ENCODE results near the gene MRPL50.
A peak's percentile ranks its signal among the peaks of the same experiment; 100 is the strongest.

MRPL50 gene

GRCh38 chr9:101398068-101398929 is at the start of gene MRPL50, which contains the start of gene ZNF189:
TSS of gene MRPL50 (minus strand) at chr9:101398618. CDS start at chr9:101398592, 26 bp downstream.
TSS of gene ZNF189 (plus strand) at chr9:101398851. CDS start at chr9:101399157, 306 bp downstream.
- Histone ChIP-seq H3K9me3 (ENCODE audit: insufficient read depth, low read depth, low read length) (peaks cover 17% of the 10 kb centered on the region), H3K4me3 (ENCODE audit: low read length) (peak within 1 kb of the TSS; percentile 81), H3K9ac (ENCODE audit: low read depth, low read length) (peak within 1 kb of the TSS; percentile 87), H3K36me3 (ENCODE audit: insufficient read depth, low read depth, low read length) (peaks cover 59% of the 10 kb centered on the region), H3K27ac (ENCODE audit: low read length) (peak within 1 kb of the TSS; percentile 44), H3K4me1 (ENCODE audit: insufficient read depth, low read length) (peaks cover 5% of the 10 kb centered on the region; the same call in 1 of the 2 replicates), H3K27me3 (ENCODE audit: insufficient read depth, low read length) (no peaks in the 10 kb centered on the region)

GRCh38 chr9:101446732-101447131 is 48.3 kb upstream of the MRPL50 start:
- Histone ChIP-seq H3K36me3 (ENCODE audit: insufficient read depth, low read depth, low read length) (no peaks in the 10 kb centered on the region), H3K9ac (ENCODE audit: low read depth, low read length) (no peak overlapping the region), H3K4me1 (ENCODE audit: insufficient read depth, low read length) (no peaks in the 10 kb centered on the region), H3K9me3 (ENCODE audit: insufficient read depth, low read depth, low read length) (no peaks in the 10 kb centered on the region), H3K27ac (ENCODE audit: low read length) (no peak overlapping the region), H3K27me3 (ENCODE audit: insufficient read depth, low read length) (no peaks in the 10 kb centered on the region; the same call in 1 of the 2 replicates), H3K4me3 (ENCODE audit: low read length) (no peak overlapping the region)

GRCh38 chr9:101445353-101446029 is 47.1 kb upstream of the MRPL50 start:
- Histone ChIP-seq H3K9ac (ENCODE audit: low read depth, low read length) (no peak overlapping the region), H3K4me1 (ENCODE audit: insufficient read depth, low read length) (no peaks in the 10 kb centered on the region), H3K27me3 (ENCODE audit: insufficient read depth, low read length) (no peaks in the 10 kb centered on the region; the same call in 1 of the 2 replicates), H3K9me3 (ENCODE audit: insufficient read depth, low read depth, low read length) (no peaks in the 10 kb centered on the region), H3K36me3 (ENCODE audit: insufficient read depth, low read depth, low read length) (no peaks in the 10 kb centered on the region), H3K27ac (ENCODE audit: low read length) (no peak overlapping the region), H3K4me3 (ENCODE audit: low read length) (no peak overlapping the region)

GRCh38 chr9:101443364-101443771 is 45.0 kb upstream of the MRPL50 start:
- Histone ChIP-seq H3K36me3 (ENCODE audit: insufficient read depth, low read depth, low read length) (no peaks in the 10 kb centered on the region), H3K9ac (ENCODE audit: low read depth, low read length) (no peak overlapping the region), H3K27me3 (ENCODE audit: insufficient read depth, low read length) (no peaks in the 10 kb centered on the region; the same call in 1 of the 2 replicates), H3K4me1 (ENCODE audit: insufficient read depth, low read length) (no peaks in the 10 kb centered on the region), H3K27ac (ENCODE audit: low read length) (no peak overlapping the region), H3K4me3 (ENCODE audit: low read length) (no peak overlapping the region), H3K9me3 (ENCODE audit: insufficient read depth, low read depth, low read length) (no peaks in the 10 kb centered on the region)

GRCh38 chr9:101442736-101443135 is 44.3 kb upstream of the MRPL50 start:
- Histone ChIP-seq H3K4me1 (ENCODE audit: insufficient read depth, low read length) (no peaks in the 10 kb centered on the region), H3K4me3 (ENCODE audit: low read length) (no peak overlapping the region), H3K9me3 (ENCODE audit: insufficient read depth, low read depth, low read length) (no peaks in the 10 kb centered on the region)

GRCh38 chr9:101442318-101442717 is 43.9 kb upstream of the MRPL50 start:
- H3K4me1 ChIP-seq (ENCODE audit: insufficient read depth, low read length) = no peaks in the 10 kb centered on the region

More at GRCh38 chr9:101442736-101443135, 44.3 kb upstream of the MRPL50 start:
- Histone ChIP-seq H3K36me3 (ENCODE audit: insufficient read depth, low read depth, low read length) (no peaks in the 10 kb centered on the region), H3K27me3 (ENCODE audit: insufficient read depth, low read length) (no peaks in the 10 kb centered on the region; the same call in 1 of the 2 replicates), H3K9ac (ENCODE audit: low read depth, low read length) (no peak overlapping the region), H3K27ac (ENCODE audit: low read length) (no peak overlapping the region)

GRCh38 chr9:101440714-101441230 is 42.4 kb upstream of the MRPL50 start:
- Histone ChIP-seq H3K4me1 (ENCODE audit: insufficient read depth, low read length) (no peaks in the 10 kb centered on the region), H3K27me3 (ENCODE audit: insufficient read depth, low read length) (no peaks in the 10 kb centered on the region; the same call in 1 of the 2 replicates), H3K9ac (ENCODE audit: low read depth, low read length) (no peak overlapping the region), H3K4me3 (ENCODE audit: low read length) (no peak overlapping the region), H3K27ac (ENCODE audit: low read length) (no peak overlapping the region), H3K36me3 (ENCODE audit: insufficient read depth, low read depth, low read length) (no peaks in the 10 kb centered on the region), H3K9me3 (ENCODE audit: insufficient read depth, low read depth, low read length) (no peaks in the 10 kb centered on the region)

More at GRCh38 chr9:101442318-101442717, 43.9 kb upstream of the MRPL50 start:
- Histone ChIP-seq H3K27ac (ENCODE audit: low read length) (no peak overlapping the region), H3K36me3 (ENCODE audit: insufficient read depth, low read depth, low read length) (no peaks in the 10 kb centered on the region), H3K9me3 (ENCODE audit: insufficient read depth, low read depth, low read length) (no peaks in the 10 kb centered on the region), H3K9ac (ENCODE audit: low read depth, low read length) (no peak overlapping the region), H3K27me3 (ENCODE audit: insufficient read depth, low read length) (no peaks in the 10 kb centered on the region; the same call in 1 of the 2 replicates), H3K4me3 (ENCODE audit: low read length) (no peak overlapping the region)

- no peak overlapping the region for H3K27ac ChIP-seq (ENCODE audit: low read length)
- no peaks in the 10 kb centered on the region for H3K36me3 ChIP-seq (ENCODE audit: insufficient read depth, low read depth, low read length)
- H3K27me3 ChIP-seq (ENCODE audit: insufficient read depth, low read length) = no peaks in the 10 kb centered on the region; the same call in 1 of the 2 replicates
- H3K9me3 ChIP-seq (ENCODE audit: insufficient read depth, low read depth, low read length) = no peaks in the 10 kb centered on the region
- no peak overlapping the region for H3K4me3 ChIP-seq (ENCODE audit: low read length)
- no peaks in the 10 kb centered on the region for H3K4me1 ChIP-seq (ENCODE audit: insufficient read depth, low read length)
- no peak overlapping the region for H3K9ac ChIP-seq (ENCODE audit: low read depth, low read length)
Measured at GRCh38 chr9:101438523-101438922, 40.1 kb upstream of the MRPL50 start.

- Histone ChIP-seq H3K4me1 (ENCODE audit: insufficient read depth, low read length) (no peaks in the 10 kb centered on the region), H3K27ac (ENCODE audit: low read length) (no peak overlapping the region), H3K36me3 (ENCODE audit: insufficient read depth, low read depth, low read length) (no peaks in the 10 kb centered on the region), H3K9me3 (ENCODE audit: insufficient read depth, low read depth, low read length) (no peaks in the 10 kb centered on the region), H3K4me3 (ENCODE audit: low read length) (no peak overlapping the region), H3K9ac (ENCODE audit: low read depth, low read length) (no peak overlapping the region), H3K27me3 (ENCODE audit: insufficient read depth, low read length) (no peaks in the 10 kb centered on the region; the same call in 1 of the 2 replicates)
Measured at GRCh38 chr9:101437806-101438232, 39.4 kb upstream of the MRPL50 start.

GRCh38 chr9:101435601-101436079 is 37.2 kb upstream of the MRPL50 start, which contains the start of gene ALDOB:
TSS of gene ALDOB (minus strand) at chr9:101435774. CDS start at chr9:101430887, 4,887 bp downstream.
- Histone ChIP-seq H3K4me3 (ENCODE audit: low read length) (no peak within 1 kb of the TSS), H3K27me3 (ENCODE audit: insufficient read depth, low read length) (no peaks in the 10 kb centered on the region), H3K27ac (ENCODE audit: low read length) (no peak within 1 kb of the TSS), H3K4me1 (ENCODE audit: insufficient read depth, low read length) (no peaks in the 10 kb centered on the region), H3K9ac (ENCODE audit: low read depth, low read length) (no peak within 1 kb of the TSS), H3K9me3 (ENCODE audit: insufficient read depth, low read depth, low read length) (no peaks in the 10 kb centered on the region), H3K36me3 (ENCODE audit: insufficient read depth, low read depth, low read length) (no peaks in the 10 kb centered on the region)

GRCh38 chr9:101434998-101435397 is 36.6 kb upstream of the MRPL50 start:
- no peaks in the 10 kb centered on the region for H3K36me3 ChIP-seq (ENCODE audit: insufficient read depth, low read depth, low read length)
- H3K4me1 ChIP-seq (ENCODE audit: insufficient read depth, low read length) = no peaks in the 10 kb centered on the region

More at GRCh38 chr9:101434998-101435397, 36.6 kb upstream of the MRPL50 start:
- Histone ChIP-seq H3K9me3 (ENCODE audit: insufficient read depth, low read depth, low read length) (no peaks in the 10 kb centered on the region), H3K27me3 (ENCODE audit: insufficient read depth, low read length) (no peaks in the 10 kb centered on the region), H3K27ac (ENCODE audit: low read length) (no peak overlapping the region), H3K9ac (ENCODE audit: low read depth, low read length) (no peak overlapping the region), H3K4me3 (ENCODE audit: low read length) (no peak overlapping the region)
